ENCODE data around the gene RNF138.
"Not testable (repeated sequence)": the region's sequence is repeated elsewhere in the genome, so short reads cannot be mapped to it uniquely, and the experiment has no call there.

Gene RNF138

GRCh38 chr18:32095900-32096229, 4.2 kb downstream of the RNF138 start:
- DNase-seq (ENCODE audit: low spot score), result no peak

GRCh38 chr18:32096946-32097345, 5.3 kb downstream of the RNF138 start:
- DNase-seq (ENCODE audit: low spot score), result no peak

- DNase-seq (ENCODE audit: low spot score), result no peak
Observed at GRCh38 chr18:32104516-32104915, 12.8 kb downstream of the RNF138 start.

GRCh38 chr18:32110005-32110404, 18.3 kb downstream of the RNF138 start:
- DNase-seq (ENCODE audit: low spot score), result no peak

GRCh38 chr18:32111706-32112105, 20.0 kb downstream of the RNF138 start:
- DNase-seq (ENCODE audit: low spot score), result no peak

- no peak for DNase-seq (ENCODE audit: low spot score)
Observed at GRCh38 chr18:32112826-32113225, 21.2 kb downstream of the RNF138 start.

- DNase-seq (ENCODE audit: low spot score), result no peak
Observed at GRCh38 chr18:32114293-32114942, 22.7 kb downstream of the RNF138 start.

- DNase-seq (ENCODE audit: low spot score), result no peak
Observed at GRCh38 chr18:32122039-32122438, 30.4 kb downstream of the RNF138 start.

GRCh38 chr18:32126538-32126937, 34.9 kb downstream of the RNF138 start:
- DNase-seq (ENCODE audit: low spot score), result no peak

GRCh38 chr18:32135625-32136024, 44.0 kb downstream of the RNF138 start:
- no peak for DNase-seq (ENCODE audit: low spot score)

- no peak for DNase-seq (ENCODE audit: low spot score)
Observed at GRCh38 chr18:32138332-32138982, 46.8 kb downstream of the RNF138 start.

GRCh38 chr18:32139835-32140283, 48.2 kb downstream of the RNF138 start:
- DNase-seq (ENCODE audit: low spot score), result no peak

GRCh38 chr18:32148185-32148870, 56.7 kb downstream of the RNF138 start:
- no peak for DNase-seq (ENCODE audit: low spot score)

- no peak for DNase-seq (ENCODE audit: low spot score)
Observed at GRCh38 chr18:32152705-32153448, 61.2 kb downstream of the RNF138 start.

GRCh38 chr18:32156855-32157254, 65.2 kb downstream of the RNF138 start:
- no peak for DNase-seq (ENCODE audit: low spot score)

GRCh38 chr18:32157580-32157979, 65.9 kb downstream of the RNF138 start:
- DNase-seq (ENCODE audit: low spot score), result no peak

- peak; percentile 85 for DNase-seq (ENCODE audit: low spot score)
Observed at GRCh38 chr18:32158108-32158624, 66.5 kb downstream of the RNF138 start.

- DNase-seq (ENCODE audit: low spot score), result not testable (repeated sequence)
Observed at GRCh38 chr18:32158631-32159030, 67.0 kb downstream of the RNF138 start.

GRCh38 chr18:32160547-32160946, 68.9 kb downstream of the RNF138 start:
- DNase-seq (ENCODE audit: low spot score), result no peak

- no peak for DNase-seq (ENCODE audit: low spot score)
Observed at GRCh38 chr18:32167980-32168730, 76.5 kb downstream of the RNF138 start.

- DNase-seq (ENCODE audit: low spot score), result no peak
Observed at GRCh38 chr18:32173654-32174053, 82.0 kb downstream of the RNF138 start.

GRCh38 chr18:32174719-32175118, 83.0 kb downstream of the RNF138 start:
- no peak for DNase-seq (ENCODE audit: low spot score)
